GM18505 (cell line): Measurements from ENCODE around the gene ZSCAN22.

Experiments used
- ATAC-seq: cut with Tn5 transposase; IDR thresholded peaks from one replicate; pipeline ENCODE4 v1.9.1; 2021; ENCODE audit not compliant: unreplicated experiment
- POLR2A ChIP-seq: IDR thresholded peaks from 4 replicates; pipeline ENCODE4 v1.6.1; 2011; ENCODE audit warnings: borderline replicate concordance; ENCODE audit not compliant: insufficient read depth, insufficient read length; ENCODE audit errors: extremely low read depth

ZSCAN22 gene

DNA sequence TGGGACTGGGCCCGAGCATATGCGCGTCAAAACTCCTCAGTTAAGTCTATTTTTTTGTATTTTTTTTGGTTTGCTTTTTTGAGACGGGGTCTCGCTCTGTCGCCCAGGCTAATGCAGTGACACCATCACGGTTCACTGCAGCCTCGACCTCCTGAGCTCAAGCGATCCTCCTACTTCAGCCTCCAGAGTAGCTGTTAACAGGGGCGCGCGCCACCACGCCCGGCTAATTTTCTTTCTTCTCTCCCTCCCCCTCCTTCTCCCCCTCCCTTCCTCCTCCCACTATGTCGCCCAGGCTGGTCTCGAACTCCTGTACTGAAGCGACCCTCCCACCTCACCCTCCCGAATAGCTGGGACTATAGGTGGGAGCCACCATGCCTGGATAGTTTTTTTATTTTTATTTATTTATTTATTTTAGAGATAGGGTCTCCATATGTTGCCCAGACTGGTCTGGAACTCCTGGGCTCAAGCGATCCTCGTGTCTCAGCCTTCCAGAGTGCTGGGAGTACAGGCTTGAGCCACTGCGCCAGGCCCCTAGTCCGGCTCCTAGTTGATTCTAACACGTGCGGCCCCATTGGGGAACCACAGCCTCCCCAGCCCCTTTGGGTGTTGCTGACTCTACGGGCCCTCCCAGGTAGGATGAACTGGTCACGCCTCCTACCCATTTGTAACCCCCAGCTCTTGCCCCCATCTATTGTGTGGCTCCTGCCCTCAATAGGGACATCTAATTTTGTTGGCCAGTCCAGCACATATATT is 54.8 kb downstream of the ZSCAN22 start:
- no peak for TF ChIP-seq POLR2A
- no peak for ATAC-seq

- no peak for TF ChIP-seq POLR2A
- no peak for ATAC-seq
These were observed 56.3 kb downstream of the ZSCAN22 start for GRCh38 chr19:58382997-58383603.

DNA sequence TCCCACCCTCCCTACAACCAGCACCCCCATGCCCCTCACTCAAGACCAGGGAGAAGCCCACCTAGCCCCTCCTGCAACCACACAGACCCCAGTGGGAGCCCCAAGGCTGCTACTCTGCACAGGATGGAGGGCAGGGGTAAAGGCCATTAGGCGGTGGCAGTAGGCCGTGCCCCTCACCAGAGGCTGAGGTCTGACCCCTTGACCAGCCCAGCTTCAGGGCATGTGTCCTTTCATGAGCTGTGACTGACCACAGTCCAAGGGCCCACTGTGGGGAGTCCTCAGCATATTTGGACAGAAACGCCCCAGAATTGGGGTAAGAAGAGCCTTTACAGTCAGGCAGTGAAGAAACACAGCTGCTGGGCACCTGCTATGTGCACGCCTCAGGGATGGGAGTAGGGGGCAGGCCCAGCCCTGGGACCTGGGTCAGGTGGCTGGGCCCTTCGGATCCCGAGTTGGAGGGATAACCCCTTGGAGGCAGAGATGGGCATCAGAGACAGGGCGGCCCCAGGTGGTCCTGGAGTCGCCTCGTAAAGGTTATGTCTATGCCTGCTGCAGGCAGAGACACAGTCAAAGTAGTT is 58.6 kb downstream of the ZSCAN22 start:
- ATAC-seq: no peak
- TF ChIP-seq POLR2A: no peak

DNA sequence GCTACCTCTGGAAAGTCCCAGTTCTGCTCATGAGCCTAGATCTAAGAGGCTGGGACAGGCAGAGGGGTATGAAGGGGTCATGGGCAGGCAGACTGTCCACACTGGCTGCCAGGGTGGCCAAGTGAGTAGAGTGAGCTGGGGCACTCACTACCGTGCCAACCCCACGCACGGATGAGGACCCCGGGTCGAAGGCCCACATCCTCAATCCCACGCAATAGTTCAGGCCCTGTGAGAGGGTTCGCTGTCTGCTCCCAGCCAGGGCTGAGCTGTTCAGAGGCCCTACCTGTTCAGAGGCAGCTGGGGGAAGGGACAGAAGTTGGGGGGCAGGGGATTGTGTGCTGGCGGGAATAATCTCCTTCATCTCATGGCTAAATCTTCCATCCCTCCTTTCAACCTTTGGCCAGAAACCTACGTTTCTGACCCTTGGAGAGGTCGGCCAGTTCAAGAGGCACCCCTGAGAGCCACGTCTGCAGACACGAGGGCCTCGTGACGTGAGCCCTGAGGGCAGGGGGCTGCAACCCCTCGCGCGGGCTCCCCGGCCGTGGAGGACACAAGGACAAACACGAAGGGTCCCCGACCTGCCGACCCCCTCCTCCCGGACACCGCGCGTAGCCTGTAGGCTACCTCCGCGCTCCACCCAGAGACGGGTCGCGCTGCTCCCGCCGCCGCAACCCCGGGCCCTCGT is 59.2 kb downstream of the ZSCAN22 start:
- ATAC-seq: peak; percentile 8
- TF ChIP-seq POLR2A: peak; percentile 53

DNA sequence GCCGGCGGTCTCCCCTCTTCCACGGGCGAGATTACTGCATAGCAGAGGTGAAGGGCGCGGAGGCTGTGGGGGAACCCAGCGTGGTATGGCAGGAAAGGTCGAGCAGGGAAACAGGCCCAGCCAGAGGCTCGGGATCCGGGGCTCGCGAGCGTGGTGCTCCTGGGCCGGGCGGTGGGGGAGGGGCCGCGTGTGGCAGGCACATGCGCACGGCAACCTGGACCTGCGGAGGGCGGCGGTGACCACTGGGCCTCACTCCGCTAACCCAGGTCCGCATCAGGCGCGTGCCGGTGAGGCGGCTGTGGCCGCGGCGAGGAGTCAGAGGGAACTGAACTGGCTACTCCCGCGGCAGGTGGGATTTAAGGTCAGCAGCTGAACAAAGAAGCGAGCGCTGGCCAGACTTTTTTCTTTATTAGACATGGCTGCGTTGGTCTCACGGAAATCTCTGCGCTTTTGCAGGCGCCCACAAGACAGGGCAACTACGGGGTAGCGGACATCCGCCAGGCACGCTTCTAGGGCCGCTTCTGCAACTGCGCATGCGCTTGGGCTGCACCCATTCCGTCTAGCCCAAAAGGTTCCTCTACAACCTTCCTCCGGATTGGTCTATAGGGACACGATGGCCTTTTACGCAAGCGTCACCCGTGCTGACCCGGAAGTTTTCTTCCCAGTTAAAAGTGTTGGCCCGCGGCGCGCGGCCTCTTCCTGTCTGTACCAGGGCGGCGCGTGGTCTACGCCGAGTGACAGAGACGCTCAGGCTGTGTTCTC is 60.0 kb downstream of the ZSCAN22 start, which contains the start of gene RPS5:
Gene RPS5 (plus strand): TSS at position 694 of the 762 bp plus-strand sequence. CDS start 869 bp downstream, outside the sequence.
- ATAC-seq: peak; percentile 77
- TF ChIP-seq POLR2A: peak; percentile 98

- no peak for ATAC-seq
- TF ChIP-seq POLR2A: no peak
These were observed 60.8 kb downstream of the ZSCAN22 start for GRCh38 chr19:58387338-58388174.

DNA sequence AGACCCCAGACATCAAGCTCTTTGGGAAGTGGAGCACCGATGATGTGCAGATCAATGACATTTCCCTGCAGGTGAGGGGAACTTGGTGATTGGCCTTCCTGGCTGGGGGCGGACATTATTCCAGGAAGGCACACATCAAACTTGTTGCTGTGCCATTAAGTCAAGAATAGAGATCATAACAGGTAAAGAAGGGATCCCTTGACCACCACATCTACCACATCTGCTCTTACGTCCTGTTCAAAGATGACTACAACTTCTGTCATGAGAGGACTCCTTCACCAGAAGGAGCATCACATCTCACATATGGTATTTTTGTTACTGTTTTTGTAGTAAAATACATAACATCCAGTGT is 61.4 kb downstream of the ZSCAN22 start:
- no peak for ATAC-seq
- TF ChIP-seq POLR2A: no peak
